WERI-Rb-1 (cell line): ENCODE measurements around the gene KAZN.

Experiments
- DNase-seq: peaks from one replicate; pipeline ENCODE4 v3.0.0-alpha.2; 2020
- H3K27ac ChIP-seq: fragments of 250-450 bp; sonication (Bioruptor Pico); 2 replicates; pipeline ENCODE4 v1.5.1; 2020; ENCODE audit warnings: mild to moderate bottlenecking, moderate library complexity
- H3K27me3 ChIP-seq: fragments of 250-450 bp; sonication (Bioruptor Pico); 2 replicates; pipeline ENCODE4 v1.5.1; 2021; ENCODE audit warnings: mild to moderate bottlenecking, low read depth, moderate library complexity; ENCODE audit not compliant: insufficient read depth, severe bottlenecking
- H3K36me3 ChIP-seq: fragments of 250-450 bp; sonication (Bioruptor Pico); 2 replicates; pipeline ENCODE4 v1.5.1; 2020; ENCODE audit warnings: mild to moderate bottlenecking, moderate library complexity
- H3K4me3 ChIP-seq: 2 replicates; pipeline ENCODE4 v1.5.1; 2011; ENCODE audit warnings: low read depth, mild to moderate bottlenecking, control low read depth, low read length
- H3K9me3 ChIP-seq: fragments of 250-450 bp; sonication (Bioruptor Pico); 2 replicates; pipeline ENCODE4 v1.5.1; 2021; ENCODE audit warnings: mild to moderate bottlenecking, moderate library complexity; ENCODE audit not compliant: severe bottlenecking
- CTCF ChIP-seq: IDR thresholded peaks from 2 replicates; pipeline ENCODE4 v1.5.1; 2011; ENCODE audit warnings: low read depth, mild to moderate bottlenecking, control low read depth, inconsistent platforms, low read length

KAZN gene

GRCh38 chr1:15076807-15077206, 478.3 kb downstream of the KAZN start:
- DNase-seq = no peak
- no peak for TF ChIP-seq CTCF

GRCh38 chr1:15077384-15077783, 478.9 kb downstream of the KAZN start:
- DNase-seq = no peak
- no peak overlapping the region for H3K4me3 ChIP-seq
- no peak overlapping the region for H3K27ac ChIP-seq
- TF ChIP-seq CTCF = no peak
- no peaks in the 10 kb centered on the region for H3K36me3 ChIP-seq
- no peaks in the 10 kb centered on the region for H3K27me3 ChIP-seq
- no peaks in the 10 kb centered on the region for H3K9me3 ChIP-seq

More at GRCh38 chr1:15076807-15077206, 478.3 kb downstream of the KAZN start:
- Histone ChIP-seq H3K9me3 (no peaks in the 10 kb centered on the region), H3K27me3 (no peaks in the 10 kb centered on the region), H3K36me3 (no peaks in the 10 kb centered on the region), H3K4me3 (no peak overlapping the region), H3K27ac (no peak overlapping the region)

- no peak for TF ChIP-seq CTCF
- Histone ChIP-seq H3K9me3 (no peaks in the 10 kb centered on the region), H3K36me3 (no peaks in the 10 kb centered on the region), H3K27ac (no peak overlapping the region), H3K4me3 (no peak overlapping the region), H3K27me3 (no peaks in the 10 kb centered on the region)
- DNase-seq = no peak
These were observed 482.0 kb downstream of the KAZN start for GRCh38 chr1:15080328-15081007.

- DNase-seq = no peak
- no peak for TF ChIP-seq CTCF
- Histone ChIP-seq H3K27me3 (no peaks in the 10 kb centered on the region), H3K27ac (no peak overlapping the region), H3K4me3 (no peak overlapping the region), H3K36me3 (no peaks in the 10 kb centered on the region), H3K9me3 (no peaks in the 10 kb centered on the region)
These were observed 482.6 kb downstream of the KAZN start for GRCh38 chr1:15081102-15081501.

DNA sequence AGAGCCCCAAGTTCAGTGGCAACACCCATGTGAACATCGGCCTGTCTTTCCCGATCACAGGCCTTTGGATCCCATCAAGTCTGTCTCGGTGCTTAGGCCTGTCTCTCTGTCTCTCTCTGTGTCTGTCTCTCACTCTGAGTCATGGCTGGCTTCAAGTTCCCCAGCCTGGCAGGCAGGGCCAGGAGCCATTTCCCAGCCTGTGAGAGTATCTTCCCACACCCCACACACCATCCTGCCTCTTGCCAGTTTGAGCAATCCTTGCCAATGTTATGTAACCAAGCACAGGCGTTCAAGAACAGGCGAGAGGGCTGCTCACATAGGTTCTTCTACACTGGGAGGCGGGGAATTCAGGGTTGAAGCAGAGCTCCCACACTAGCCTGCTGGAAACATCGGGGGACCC, 485.1 kb downstream of the KAZN start:
- no peak for DNase-seq
- Histone ChIP-seq H3K4me3 (no peak overlapping the region), H3K9me3 (no peaks in the 10 kb centered on the region), H3K36me3 (no peaks in the 10 kb centered on the region), H3K27me3 (no peaks in the 10 kb centered on the region), H3K27ac (no peak overlapping the region)
- no peak for TF ChIP-seq CTCF

GRCh38 chr1:15088281-15088971, 489.9 kb downstream of the KAZN start:
- H3K9me3 ChIP-seq = no peaks in the 10 kb centered on the region
- TF ChIP-seq CTCF = no peak
- H3K27ac ChIP-seq = no peak overlapping the region
- no peaks in the 10 kb centered on the region for H3K36me3 ChIP-seq
- no peak overlapping the region for H3K4me3 ChIP-seq
- DNase-seq = no peak
- H3K27me3 ChIP-seq = no peaks in the 10 kb centered on the region
